ENCODE data around the gene DDIT3. TPM values are rescaled to one million over a fixed set of nuclear protein-coding genes. Genes with fewer than 3 reads are reported as not detected.
A peak's percentile ranks its signal among the peaks of the same experiment; 100 is the strongest.

DDIT3 gene
- total RNA-seq, 1 donor from 2014 or later, result 19.1 TPM

DNA sequence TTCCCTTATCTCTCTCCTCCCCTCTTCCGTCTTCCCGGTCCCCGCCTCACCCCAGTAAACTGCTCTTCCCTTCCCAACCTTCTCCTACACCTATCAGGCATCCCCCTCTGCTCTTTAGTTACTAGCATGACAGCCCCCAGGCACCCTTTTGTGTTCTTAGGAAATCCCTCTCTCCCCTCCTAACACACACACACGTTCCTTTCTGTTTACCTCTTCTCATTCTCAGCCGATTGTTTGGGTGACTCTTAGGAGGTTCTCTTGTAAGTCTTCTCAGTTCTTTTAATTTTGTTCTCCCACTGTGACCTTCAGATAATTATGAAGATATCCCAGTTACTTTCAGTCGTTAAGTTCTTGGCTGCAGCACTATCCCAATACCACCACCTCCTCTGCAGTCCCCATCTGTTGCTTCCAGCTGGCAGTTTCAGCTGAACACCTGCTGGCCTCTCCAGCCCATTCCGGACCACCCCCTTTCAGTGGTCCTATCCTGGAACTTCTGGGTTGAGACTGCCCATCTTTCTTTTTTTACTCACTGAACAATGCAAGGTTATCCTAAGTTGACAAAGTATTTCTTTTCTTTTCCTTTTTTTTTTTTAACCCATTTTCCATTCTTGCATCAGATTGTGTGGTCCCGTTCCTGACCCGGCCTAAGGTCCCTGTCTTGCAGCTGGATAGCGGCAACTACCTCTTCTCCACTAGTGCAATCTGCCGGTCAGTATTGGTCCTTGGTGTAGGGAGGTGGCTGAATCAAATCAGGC is 31.7 kb downstream of the DDIT3 start:
- no peak for DNase-seq (ENCODE audit: extremely low read depth, low read depth, low spot score)

GRCh38 chr12:57487597-57488401 is 32.5 kb downstream of the DDIT3 start, which contains the start of gene MARS1:
MARS1 (plus strand) TSS chr12:57488068; CDS start chr12:57488091, 23 bp downstream.
- peak; percentile 72 for DNase-seq (ENCODE audit: extremely low read depth, low read depth, low spot score)

- no peak for DNase-seq (ENCODE audit: extremely low read depth, low read depth, low spot score)
Observed at GRCh38 chr12:57487055-57487596, 33.2 kb downstream of the DDIT3 start.

DNA sequence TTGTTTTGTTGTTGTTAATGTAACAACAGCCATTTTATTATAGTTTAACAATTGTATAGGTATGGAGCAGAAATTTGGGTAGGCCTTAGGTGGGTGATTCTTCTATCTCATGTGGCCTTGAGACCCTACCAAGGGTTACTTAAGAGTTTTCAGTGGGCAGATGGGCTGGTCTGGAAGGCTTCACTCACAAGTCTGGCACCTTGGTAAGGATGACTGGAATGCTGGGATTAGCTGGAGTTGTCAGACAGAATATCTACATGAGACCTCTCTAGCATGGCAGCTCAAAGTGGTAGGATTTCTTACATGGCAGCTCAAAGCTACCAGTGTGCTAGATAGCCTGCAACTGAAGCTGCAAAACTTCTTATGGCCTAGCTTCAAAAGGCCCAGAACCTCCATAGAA is 34.6 kb downstream of the DDIT3 start:
- DNase-seq (ENCODE audit: extremely low read depth, low read depth, low spot score), result no peak

DNA sequence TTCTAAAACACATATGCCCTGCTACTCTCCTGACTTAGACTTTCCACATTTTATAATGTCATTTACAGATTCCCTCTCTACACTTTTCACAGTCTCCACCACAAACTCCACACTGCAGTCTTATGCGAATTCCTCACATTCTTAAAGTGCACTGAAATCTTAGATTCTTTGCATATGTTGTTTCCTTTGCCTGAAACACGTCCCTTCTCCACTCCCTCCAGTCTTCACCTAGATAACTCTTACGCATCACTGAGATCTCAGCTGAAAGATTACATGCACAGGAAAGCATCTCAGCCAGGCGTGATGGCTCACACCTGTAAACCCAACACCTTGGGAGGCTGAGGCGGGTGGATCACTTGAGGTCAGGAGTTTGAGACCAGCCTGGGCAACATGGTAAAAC is 36.8 kb downstream of the DDIT3 start:
- DNase-seq (ENCODE audit: extremely low read depth, low read depth, low spot score), result no peak

GRCh38 chr12:57481671-57482070 is 38.6 kb downstream of the DDIT3 start:
- DNase-seq (ENCODE audit: extremely low read depth, low read depth, low spot score), result no peak

DNA sequence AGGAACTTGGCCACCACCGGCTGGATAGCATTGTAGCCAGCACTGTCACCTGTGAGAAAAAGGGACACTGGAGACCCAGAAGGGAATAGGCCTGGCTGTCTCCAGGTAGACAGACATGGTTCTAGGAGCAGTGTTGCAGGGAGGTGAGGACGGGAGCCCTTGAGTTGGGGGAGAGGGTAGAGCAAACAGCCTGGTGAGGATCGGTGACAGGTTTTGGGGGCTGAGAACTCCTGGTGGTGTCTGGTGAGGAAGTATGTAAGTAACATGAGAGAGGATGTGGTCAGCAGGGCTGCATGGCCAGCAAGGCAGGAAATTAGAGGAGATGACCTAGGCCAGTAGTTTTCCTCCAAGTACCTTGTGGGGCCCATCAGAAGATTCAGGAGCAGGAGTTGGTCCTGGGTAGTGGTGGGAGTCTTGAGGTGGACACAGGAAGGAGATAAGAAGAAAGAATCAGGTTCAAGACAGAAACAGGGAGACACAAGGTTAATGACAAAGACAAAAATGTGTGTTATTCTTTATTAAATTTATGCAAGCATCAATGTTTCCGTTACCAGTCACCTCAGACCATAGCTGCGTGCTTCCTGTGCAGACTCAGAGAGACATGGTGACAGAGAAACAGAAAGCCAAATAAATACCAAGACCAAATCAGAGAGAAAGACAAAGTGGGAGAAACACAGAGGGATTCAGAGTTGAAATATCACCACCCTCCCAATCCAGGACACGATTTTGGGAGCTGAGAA is 40.8 kb downstream of the DDIT3 start, which contains the start of gene ARHGAP9:
Gene ARHGAP9, minus strand, starts transcription at position 491 of the 740 bp plus-strand sequence. Its CDS starts 460 bp downstream, at position 31.
- no peak for DNase-seq (ENCODE audit: extremely low read depth, low read depth, low spot score)

- no peak for DNase-seq (ENCODE audit: extremely low read depth, low read depth, low spot score)
Observed at GRCh38 chr12:57479043-57479375, 41.3 kb downstream of the DDIT3 start.

DNA sequence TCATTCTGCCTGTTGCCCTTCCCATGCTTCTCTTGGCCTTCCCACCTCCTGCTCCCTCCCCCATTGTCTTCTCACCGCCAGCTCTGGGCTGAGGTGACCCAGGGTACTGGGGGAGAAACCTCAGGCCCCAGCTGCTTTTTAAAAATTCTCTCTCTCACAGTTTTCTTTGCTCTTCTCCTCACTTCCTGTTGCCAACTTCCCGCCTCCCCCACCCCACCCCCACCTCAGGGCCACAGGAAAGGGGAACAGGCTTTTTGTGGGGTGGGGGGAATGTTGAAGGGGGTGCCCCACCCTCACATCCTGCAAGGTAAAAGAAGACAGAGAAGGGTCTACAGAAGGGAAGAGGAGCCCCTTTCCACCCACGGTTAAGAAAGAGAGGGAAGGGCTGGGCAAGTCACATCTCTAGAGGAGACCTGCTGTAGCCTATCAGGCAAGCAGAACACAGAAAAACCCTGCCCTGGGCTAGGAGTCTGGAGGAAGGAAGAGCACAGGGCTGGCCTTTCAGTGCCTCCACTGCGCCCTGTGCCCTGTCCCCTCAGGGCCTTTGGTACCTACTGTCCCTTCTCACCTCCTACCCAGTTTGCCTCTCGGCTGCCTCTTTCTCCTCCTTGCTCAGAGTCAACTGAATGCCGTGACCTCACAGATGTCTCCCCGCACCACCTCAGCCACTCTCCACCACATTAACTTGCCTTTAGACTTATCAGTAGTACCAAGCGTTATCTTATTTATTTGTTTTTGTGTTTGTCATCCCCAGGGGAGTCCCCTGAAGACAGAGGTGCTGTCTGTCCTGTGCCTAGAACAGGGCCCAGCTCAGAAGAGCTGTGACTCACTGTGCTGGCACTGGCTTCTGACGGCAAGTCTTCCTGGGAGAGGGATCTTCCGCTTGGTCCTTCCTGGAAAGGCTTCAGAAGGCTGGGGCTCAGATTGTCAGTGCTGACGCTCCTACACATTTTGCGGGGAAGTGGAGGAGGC is 42.3 kb downstream of the DDIT3 start:
- no peak for DNase-seq (ENCODE audit: extremely low read depth, low read depth, low spot score)

DNA sequence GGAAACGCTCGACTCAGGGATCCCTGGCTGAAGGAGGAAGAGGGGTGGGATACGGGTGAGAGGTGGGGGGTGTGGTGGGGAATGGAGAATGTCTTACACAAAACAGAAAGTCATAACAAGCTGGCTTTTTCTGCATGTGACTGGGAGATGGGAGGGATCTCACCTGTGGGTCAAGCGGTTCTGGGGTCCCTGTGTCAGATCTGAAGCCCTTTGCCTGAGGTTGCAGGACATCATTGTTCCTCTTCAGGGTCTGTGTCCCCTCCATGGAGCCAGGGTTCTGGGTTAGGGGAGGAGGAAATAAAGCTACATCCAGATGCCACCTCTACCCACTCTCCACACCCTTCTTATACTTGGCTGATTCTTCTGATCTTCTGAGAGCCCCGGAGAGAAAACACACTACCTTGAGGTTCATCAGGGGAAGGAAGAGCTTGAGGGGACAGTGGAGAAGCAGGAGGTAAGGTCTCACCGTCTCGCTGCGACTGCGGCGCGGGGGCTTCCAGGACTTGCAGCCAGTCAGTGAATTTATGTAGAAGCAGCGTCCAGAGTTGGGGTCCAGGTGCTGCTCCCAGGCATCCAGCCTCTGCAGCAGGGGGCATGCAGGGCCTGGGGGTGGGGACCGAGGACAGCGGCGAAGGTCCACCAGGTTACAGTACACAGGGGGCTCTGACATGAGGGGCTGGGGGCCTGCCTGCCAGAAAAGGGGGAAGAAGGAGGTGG is 43.2 kb downstream of the DDIT3 start:
- no peak for DNase-seq (ENCODE audit: extremely low read depth, low read depth, low spot score)

GRCh38 chr12:57476162-57476992 is 43.9 kb downstream of the DDIT3 start:
- DNase-seq (ENCODE audit: extremely low read depth, low read depth, low spot score), result no peak

DNA sequence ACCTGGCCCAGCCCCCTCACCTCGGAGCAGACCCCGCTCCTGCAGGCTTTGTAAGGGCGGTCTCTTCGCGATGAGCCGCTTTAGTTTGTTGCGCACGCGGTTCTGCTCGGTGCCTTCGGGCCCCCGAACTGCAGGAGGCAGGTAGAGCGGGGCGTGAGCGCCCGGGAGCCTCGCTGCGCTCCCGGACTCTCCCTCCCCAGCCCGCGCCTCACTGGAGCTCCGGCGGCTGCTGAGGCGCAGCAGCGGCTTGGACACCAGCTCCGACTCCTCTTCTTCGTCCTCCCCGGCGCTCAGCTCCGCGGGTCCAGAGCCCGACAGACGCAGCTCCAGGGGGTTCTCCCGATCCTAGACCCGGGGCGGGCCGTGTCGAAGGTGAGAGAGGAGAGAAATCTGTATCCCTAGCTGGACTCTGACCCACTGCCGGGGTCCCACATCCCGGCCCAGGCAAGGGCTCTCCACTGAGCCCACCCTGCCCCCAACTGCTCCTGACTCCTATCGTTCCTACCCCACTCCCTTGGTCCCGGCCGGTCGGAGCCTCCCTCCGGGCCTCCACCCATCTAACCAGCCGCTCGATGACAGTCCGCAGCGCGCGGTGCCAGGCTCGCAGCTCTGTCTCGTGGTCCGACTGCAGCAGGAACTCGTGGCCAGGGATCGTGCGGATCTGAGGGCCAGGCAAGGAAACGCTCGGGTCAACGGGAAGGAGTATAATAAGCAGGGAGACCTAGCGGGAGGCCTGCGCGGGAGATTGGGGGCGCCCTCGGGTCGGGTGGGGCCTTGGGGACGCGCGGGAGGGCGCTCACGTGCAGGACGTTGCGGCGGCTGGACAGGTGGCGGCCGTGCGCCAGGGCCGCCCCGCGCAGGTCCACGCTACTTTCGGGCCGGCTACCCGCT is 44.8 kb downstream of the DDIT3 start:
- DNase-seq (ENCODE audit: extremely low read depth, low read depth, low spot score), result no peak

DNA sequence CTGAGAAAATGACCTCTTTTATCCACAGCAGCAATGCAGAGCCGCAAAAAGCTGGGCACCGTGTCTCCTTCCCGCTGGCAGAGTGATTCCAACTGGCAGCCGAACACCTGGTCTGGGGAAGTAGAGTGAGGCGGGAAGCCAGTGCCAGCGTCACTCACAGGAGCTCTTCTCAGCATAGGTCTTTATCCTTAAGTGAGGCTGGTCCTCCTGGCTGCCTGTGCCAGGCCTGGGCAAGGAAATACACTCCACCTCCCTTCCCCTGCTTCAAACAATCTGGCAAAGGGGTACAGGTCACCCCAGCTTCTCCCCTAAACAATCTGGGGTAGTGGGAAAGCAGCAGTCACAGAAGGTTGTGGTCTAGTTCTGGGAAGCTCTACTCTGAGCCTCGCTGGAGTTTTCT is 45.5 kb downstream of the DDIT3 start:
- no peak for DNase-seq (ENCODE audit: extremely low read depth, low read depth, low spot score)

- DNase-seq (ENCODE audit: extremely low read depth, low read depth, low spot score), result no peak
Observed at GRCh38 chr12:57474430-57474829, 45.9 kb downstream of the DDIT3 start.

DNA sequence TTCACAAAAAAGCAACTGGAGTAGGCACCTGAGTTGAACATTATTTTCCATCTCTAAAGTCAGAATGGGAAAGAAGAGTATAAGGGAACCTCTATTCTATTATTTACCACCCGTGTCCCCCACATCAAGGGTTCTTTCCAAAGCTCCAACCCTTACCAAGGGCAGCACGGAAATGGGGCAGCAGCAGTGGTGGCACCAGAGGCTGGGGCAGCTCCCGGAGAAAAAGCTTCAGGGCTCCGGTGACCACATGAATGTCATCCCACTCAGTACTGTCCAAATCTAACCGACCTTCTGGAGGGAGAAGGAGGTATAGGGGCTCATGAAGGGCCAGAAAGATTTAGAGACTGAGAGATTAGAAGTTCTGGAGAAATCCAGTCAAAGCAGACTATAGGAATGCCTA is 46.4 kb downstream of the DDIT3 start:
- no peak for DNase-seq (ENCODE audit: extremely low read depth, low read depth, low spot score)

DNA sequence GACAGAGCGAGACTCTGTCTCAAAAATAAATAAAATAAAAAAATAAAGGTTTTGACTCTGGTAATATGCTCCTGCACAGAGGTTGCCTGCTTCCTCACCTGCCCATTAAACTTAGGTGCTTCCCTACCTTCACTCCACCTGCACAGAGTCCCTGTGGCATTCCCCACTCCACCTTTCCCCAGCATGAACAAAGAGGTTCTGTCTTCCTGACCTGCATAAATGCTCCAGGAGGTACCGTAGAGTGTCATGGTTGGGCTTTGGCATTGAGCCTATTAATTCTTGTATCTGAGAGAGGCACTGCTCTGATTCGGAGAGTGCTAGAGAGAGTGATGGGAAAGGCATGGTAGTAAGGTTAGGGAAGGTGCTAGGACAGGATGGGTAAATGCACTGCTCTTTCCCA is 46.9 kb downstream of the DDIT3 start:
- DNase-seq (ENCODE audit: extremely low read depth, low read depth, low spot score), result no peak

GRCh38 chr12:57472391-57472790 is 47.9 kb downstream of the DDIT3 start:
- DNase-seq (ENCODE audit: extremely low read depth, low read depth, low spot score), result no peak
